BJ (cell line): Measurements from ENCODE around the gene UGT3A1. TPM values are rescaled to one million over a fixed set of nuclear protein-coding genes. Genes with fewer than 3 reads are reported as not detected.

Experiments used
- CTCF ChIA-PET: fragments of 350-600 bp; formaldehyde crosslinking; extraction: SDS; loops from one replicate; lab custom pipeline; 2021; ENCODE audit warnings: antibody characterized with exemption, inconsistent platforms; lab: Yijun Ruan, JAX
- POLR2A ChIA-PET: fragments of 300-600 bp; sonication (Branson Sonifier 250); formaldehyde crosslinking; extraction: SDS; loops from one replicate; lab custom pipeline; 2021; ENCODE audit warnings: antibody characterized with exemption; lab: Charles Lee
- DNase-seq: peaks from one replicate; pipeline ENCODE4 v3.0.0-alpha.2; 2011; ENCODE audit warnings: low read depth
- H3K27me3 ChIP-seq: 2 replicates; pipeline ENCODE4 v1.6.0; 2011; ENCODE audit warnings: low read length; ENCODE audit not compliant: control insufficient read depth, insufficient read depth
- H3K36me3 ChIP-seq: 2 replicates; pipeline ENCODE4 v1.5.1; 2011; ENCODE audit warnings: low read length; ENCODE audit not compliant: control insufficient read depth, insufficient read depth
- H3K4me3 ChIP-seq: 2 replicates; pipeline ENCODE4 v1.5.1; 2011; ENCODE audit warnings: low read depth, mild to moderate bottlenecking, control low read depth, low read length
- polyA plus RNA-seq: library from polyadenylated mRNA; depleted of rRNA; stranded (reverse); fragments of >200 nt; gene quantifications from 2 replicates; pipeline ENCODE4 v1.2.3, GENCODE V29; 2011; rRNA removed
- TF ChIP-seq, protein P1 (sequence below): IDR thresholded peaks from 2 replicates; pipeline ENCODE4 v1.5.1; 2011; ENCODE audit warnings: low read depth, mild to moderate bottlenecking, control low read depth, inconsistent platforms, low read length, moderate library complexity; ENCODE audit not compliant: insufficient read depth

Gene UGT3A1
- polyA plus RNA-seq, 1 experiment = not detected

DNA sequence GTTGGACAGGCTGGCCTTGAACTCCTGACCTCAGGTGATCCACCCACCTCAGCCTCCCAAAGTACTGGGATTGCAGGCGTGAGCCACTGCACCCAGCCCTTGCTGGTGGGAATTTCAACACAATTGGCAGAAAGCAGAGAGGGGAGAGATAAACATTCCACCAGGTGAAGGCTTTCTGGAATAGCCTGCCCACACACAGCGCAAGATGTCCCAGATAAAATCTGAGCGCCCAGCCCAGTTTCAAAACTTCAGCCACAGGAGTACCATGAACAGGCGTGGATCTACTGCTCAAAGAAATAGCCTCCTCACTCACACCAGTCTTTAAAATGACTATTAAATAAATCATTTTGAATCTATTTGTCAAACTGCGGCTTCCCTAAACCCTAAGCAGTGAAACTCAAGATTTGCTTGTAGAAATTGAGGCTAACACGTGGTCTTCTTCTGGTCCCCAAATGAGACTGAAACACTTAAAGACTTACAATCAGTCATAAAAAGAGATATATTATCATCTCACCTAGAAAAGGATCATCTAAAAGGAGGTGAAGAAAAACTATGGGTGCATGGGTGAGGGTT lies 87.5 kb downstream of the UGT3A1 start:
- TF ChIP-seq, protein P1, sequence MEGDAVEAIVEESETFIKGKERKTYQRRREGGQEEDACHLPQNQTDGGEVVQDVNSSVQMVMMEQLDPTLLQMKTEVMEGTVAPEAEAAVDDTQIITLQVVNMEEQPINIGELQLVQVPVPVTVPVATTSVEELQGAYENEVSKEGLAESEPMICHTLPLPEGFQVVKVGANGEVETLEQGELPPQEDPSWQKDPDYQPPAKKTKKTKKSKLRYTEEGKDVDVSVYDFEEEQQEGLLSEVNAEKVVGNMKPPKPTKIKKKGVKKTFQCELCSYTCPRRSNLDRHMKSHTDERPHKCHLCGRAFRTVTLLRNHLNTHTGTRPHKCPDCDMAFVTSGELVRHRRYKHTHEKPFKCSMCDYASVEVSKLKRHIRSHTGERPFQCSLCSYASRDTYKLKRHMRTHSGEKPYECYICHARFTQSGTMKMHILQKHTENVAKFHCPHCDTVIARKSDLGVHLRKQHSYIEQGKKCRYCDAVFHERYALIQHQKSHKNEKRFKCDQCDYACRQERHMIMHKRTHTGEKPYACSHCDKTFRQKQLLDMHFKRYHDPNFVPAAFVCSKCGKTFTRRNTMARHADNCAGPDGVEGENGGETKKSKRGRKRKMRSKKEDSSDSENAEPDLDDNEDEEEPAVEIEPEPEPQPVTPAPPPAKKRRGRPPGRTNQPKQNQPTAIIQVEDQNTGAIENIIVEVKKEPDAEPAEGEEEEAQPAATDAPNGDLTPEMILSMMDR = no peak
- Histone ChIP-seq H3K36me3 (no peaks in the 10 kb centered on the region), H3K27me3 (no peaks in the 10 kb centered on the region), H3K4me3 (no peak overlapping the region)
- DNase-seq = no peak
- ChIA-PET CTCF (interaction anchor here (1.0 kb wide), 1 partner anchor 10 kb away, joined by 3 read pairs; no protein-coding TSS in a partner anchor), POLR2A (no interaction called here)

GRCh38 chr5:35902046-35902672 lies 89.0 kb downstream of the UGT3A1 start:
- Histone ChIP-seq H3K4me3 (no peak overlapping the region), H3K36me3 (no peaks in the 10 kb centered on the region), H3K27me3 (no peaks in the 10 kb centered on the region)
- no peak for DNase-seq
- TF ChIP-seq, protein P1 = no peak
- POLR2A ChIA-PET = no interaction called here
- CTCF ChIA-PET = interaction anchor here (1.1 kb wide), 1 partner anchor 125 kb away, joined by 3 read pairs; no protein-coding TSS in a partner anchor

Other genes starting within 250 kb of the UGT3A1 start
- 54.5 and 65.9 TPM in 2 replicates for gene IL7R, start 134.5 kb downstream of the UGT3A1 start, polyA plus RNA-seq
- 0.18 and 0.27 TPM in 2 replicates for gene CAPSL, start 52.8 kb downstream of the UGT3A1 start, polyA plus RNA-seq
- not detected in 2 replicates for gene UGT3A2, start 75.5 kb upstream of the UGT3A1 start, polyA plus RNA-seq
- 2.6 and 6.9 TPM in 2 replicates for gene LMBRD2, start 160.5 kb upstream of the UGT3A1 start, polyA plus RNA-seq
- gene SKP2, start 160.7 kb upstream of the UGT3A1 start, polyA plus RNA-seq = 22.0 and 30.7 TPM in 2 replicates